GM12878 (cell line): ENCODE data around the gene FGF2. TPM values are rescaled to one million over a fixed set of nuclear protein-coding genes. Genes with fewer than 3 reads are reported as not detected.

Experiments used
- ATAC-seq: fragments of 200-7000 bp; cut with Tn5 transposase; 3 replicates; pipeline ENCODE4 v1.9.1; 2020; ENCODE audit warnings: mild to moderate bottlenecking, moderate library complexity
- BruUV-seq: library from RNA; stranded (reverse); fragments of 400-500 nt; replicated peaks from 2 replicates; lab custom pipeline; 2021; lab: Mats Ljungman, UMichigan
- CTCF ChIA-PET: fragments of 300-600 bp; sonication (Branson Sonifier 250); formaldehyde crosslinking; extraction: SDS; loops from one replicate; lab custom pipeline; 2021; ENCODE audit warnings: inconsistent platforms; lab: Yijun Ruan, JAX
- POLR2A ChIA-PET: fragments of 350-600 bp; formaldehyde crosslinking; extraction: SDS; loops from one replicate; lab custom pipeline; 2021; ENCODE audit warnings: inconsistent platforms; lab: Charles Lee
- RAD21 ChIA-PET: fragments of 300-600 bp; sonication (Branson Sonifier 250); formaldehyde crosslinking; loops from one replicate; lab custom pipeline; 2023; ENCODE audit warnings: antibody characterized with exemption; ENCODE audit not compliant: unreplicated experiment; lab: Charles Lee
- SMC1A ChIA-PET: fragments of 300-600 bp; sonication (Branson Sonifier 250); formaldehyde crosslinking; loops from one replicate; lab custom pipeline; 2023; ENCODE audit not compliant: unreplicated experiment, uncharacterized antibody; lab: Charles Lee
- DNase-seq: peaks from one replicate; pipeline ENCODE4 v3.0.0-alpha.2; 2011; ENCODE audit warnings: low read depth, low spot score
- FAIRE-seq: peaks from 3 replicates; lab custom pipeline; 2011; peaks lifted over from hg19 to GRCh38; lab: Jason Lieb, UNC
- H2AFZ ChIP-seq: 2 replicates; pipeline ENCODE4 v1.6.0; 2011; ENCODE audit warnings: low read depth, low read length, control low read depth; ENCODE audit not compliant: control insufficient read depth
- H3K27ac ChIP-seq: 2 replicates; pipeline ENCODE4 v1.5.1; 2011; ENCODE audit warnings: control low read depth; ENCODE audit not compliant: control insufficient read depth, insufficient read depth
- H3K27me3 ChIP-seq, 2 experiments: replicated peaks in 1 of 2; 2 replicates each; pipeline versions ENCODE4 v1.6.0 to v1.6.1; 2011; ENCODE audit warnings: low read length in 1 of 2; ENCODE audit not compliant: control insufficient read depth in 2 of 2, insufficient read depth in 2 of 2
- H3K36me3 ChIP-seq, 2 experiments: 2 replicates each; pipeline ENCODE4 v1.5.1; 2011; ENCODE audit warnings: low read length in 1 of 2; ENCODE audit not compliant: control insufficient read depth in 2 of 2, insufficient read depth in 2 of 2
- H3K4me1 ChIP-seq: 2 replicates; pipeline ENCODE4 v1.6.1; 2011; ENCODE audit warnings: mild to moderate bottlenecking, low read length, moderate library complexity, mixed read lengths; ENCODE audit not compliant: control insufficient read depth, insufficient read depth
- H3K4me2 ChIP-seq: 2 replicates; pipeline ENCODE4 v1.6.0; 2011; ENCODE audit warnings: control low read depth; ENCODE audit not compliant: control insufficient read depth, insufficient read depth
- H3K4me3 ChIP-seq: fragments of 200-600 bp; sonication (generic); 2 replicates; pipeline ENCODE4 v1.5.1; 2016
- H3K79me2 ChIP-seq: 2 replicates; pipeline ENCODE4 v1.6.0; 2011; ENCODE audit warnings: low read length; ENCODE audit not compliant: control insufficient read depth, insufficient read depth
- H3K9ac ChIP-seq: 2 replicates; pipeline ENCODE4 v1.8.0; 2011; ENCODE audit warnings: low read length, control low read depth, mixed read lengths; ENCODE audit not compliant: control insufficient read depth, insufficient read depth
- H3K9me3 ChIP-seq: replicated peaks from 3 replicates; pipeline ENCODE4 v1.5.1; 2011; ENCODE audit warnings: mild to moderate bottlenecking, low read length; ENCODE audit not compliant: control insufficient read depth, insufficient read depth
- H4K20me1 ChIP-seq: 2 replicates; pipeline ENCODE4 v1.6.0; 2011; ENCODE audit not compliant: control insufficient read depth, insufficient read depth
- BCL3 ChIP-seq: IDR thresholded peaks from 2 replicates; pipeline ENCODE4 v1.6.1; 2011; ENCODE audit warnings: borderline replicate concordance, low read depth, mild to moderate bottlenecking, moderate library complexity, low read length; ENCODE audit not compliant: insufficient read depth, poor library complexity, severe bottlenecking
- BMI1 ChIP-seq: fragments of 450-650 bp; IDR thresholded peaks from 2 replicates; pipeline ENCODE4 v1.6.1; 2016; ENCODE audit warnings: mild to moderate bottlenecking, moderate library complexity, borderline replicate concordance
- CEBPB ChIP-seq, 2 experiments: fragments of 150-350 bp in 1 of 2; IDR thresholded peaks; 2 replicates each; pipeline ENCODE4 v1.6.1; 2012 to 2014; ENCODE audit warnings: low read depth in 2 of 2, low read length in 2 of 2, borderline replicate concordance in 1 of 2, inconsistent platforms in 1 of 2
- CHD1 ChIP-seq: IDR thresholded peaks from 2 replicates; pipeline ENCODE4 v1.6.1; 2012; ENCODE audit warnings: low read depth, low read length, improper control_type of control experiment
- CREM ChIP-seq: IDR thresholded peaks from 2 replicates; pipeline ENCODE4 v1.6.1; 2014; ENCODE audit warnings: antibody characterized with exemption, low read depth
- EP300 ChIP-seq, 2 experiments: fragments of 150-350 bp in 1 of 2; IDR thresholded peaks; 2 replicates each; pipeline ENCODE4 v1.6.1; 2011 to 2012; ENCODE audit warnings: low read depth in 2 of 2, low read length in 2 of 2, borderline replicate concordance in 1 of 2, improper control_type of control experiment in 1 of 2, inconsistent platforms in 1 of 2; ENCODE audit not compliant: control insufficient read depth in 1 of 2
- JUNB ChIP-seq: IDR thresholded peaks from 2 replicates; pipeline ENCODE4 v1.6.1; 2016; ENCODE audit warnings: antibody characterized with exemption, mild to moderate bottlenecking
- MXI1 ChIP-seq: fragments of 150-350 bp; IDR thresholded peaks from 2 replicates; pipeline ENCODE4 v1.6.1; 2011; ENCODE audit warnings: low read depth, mild to moderate bottlenecking, inconsistent platforms, low read length, improper control_type of control experiment
- MYC ChIP-seq: IDR thresholded peaks from 2 replicates; pipeline ENCODE4 v1.6.1; 2011; ENCODE audit warnings: mild to moderate bottlenecking, low read length, moderate library complexity, inconsistent platforms; ENCODE audit not compliant: insufficient read depth, insufficient replicate concordance, insufficient read length, severe bottlenecking
- NFIC ChIP-seq: IDR thresholded peaks from 2 replicates; pipeline ENCODE4 v1.6.1; 2012; ENCODE audit warnings: low read depth, mild to moderate bottlenecking, inconsistent platforms, low read length, moderate library complexity
- NKRF ChIP-seq: fragments of 450-650 bp; conservative IDR thresholded peaks from 2 replicates; pipeline ENCODE4 v1.6.1; 2017; ENCODE audit warnings: mild to moderate bottlenecking, moderate library complexity
- RAD51 ChIP-seq: fragments of 450-650 bp; IDR thresholded peaks from 2 replicates; pipeline ENCODE4 v1.6.1; 2016; ENCODE audit warnings: moderate library complexity, mild to moderate bottlenecking, inconsistent platforms
- RB1 ChIP-seq: fragments of 450-650 bp; formaldehyde crosslinking; IDR thresholded peaks from 2 replicates; pipeline ENCODE4 v1.6.1; 2017; ENCODE audit warnings: mild to moderate bottlenecking, borderline replicate concordance
- SKIL ChIP-seq: fragments of 450-650 bp; IDR thresholded peaks from 2 replicates; pipeline ENCODE4 v1.6.1; 2017; ENCODE audit warnings: mild to moderate bottlenecking, low read depth, inconsistent platforms; ENCODE audit not compliant: poor library complexity, severe bottlenecking
- SUZ12 ChIP-seq: fragments of 200-600 bp; sonication (generic); IDR thresholded peaks from one replicate; pipeline ENCODE4 v1.6.1; 2018; ENCODE audit warnings: antibody characterized with exemption, mild to moderate bottlenecking; ENCODE audit not compliant: unreplicated experiment
- TARDBP ChIP-seq: IDR thresholded peaks from 2 replicates; pipeline ENCODE4 v1.6.1; 2016; ENCODE audit warnings: borderline replicate concordance
- TCF12 ChIP-seq: IDR thresholded peaks from 2 replicates; pipeline ENCODE4 v1.6.1; 2011; ENCODE audit warnings: low read depth, mild to moderate bottlenecking, low read length
- ZNF217 ChIP-seq: fragments of 450-650 bp; IDR thresholded peaks from 2 replicates; pipeline ENCODE4 v1.6.1; 2017; ENCODE audit warnings: antibody characterized with exemption, mild to moderate bottlenecking
- ZNF24 ChIP-seq: fragments of 450-650 bp; IDR thresholded peaks from 2 replicates; pipeline ENCODE4 v1.6.1; 2017; ENCODE audit warnings: antibody characterized with exemption, mild to moderate bottlenecking
- WGBS: methylation state at CpG from one replicate; pipeline ENCODE4 v1.1.6; 2016; ENCODE audit warnings: low lambda C conversion rate; ENCODE audit not compliant: insufficient replicate concordance, insufficient coverage; ENCODE audit errors: missing lambda C conversion rate; 5-methylcytosine and 5-hydroxymethylcytosine counted together
- in situ Hi-C: fragments of 300-500 bp; cut with MboI; formaldehyde crosslinking; loops from 9 replicates; pipeline ENCODE4 v1.14.3; 2018; ENCODE audit warnings: mixed read lengths
- intact Hi-C: fragments of 100-400 bp; cut with micrococcal nuclease; formaldehyde crosslinking; loops from one replicate; pipeline ENCODE4 v1.14.2; 2022; ENCODE audit not compliant: unreplicated experiment
- polyA plus RNA-seq, 11 experiments: library from polyadenylated mRNA; depleted of rRNA in 4 of 11; unstranded in 6 of 11; stranded (reverse) in 5 of 11; fragments of >200 nt; fragmentation: Nextera tagmentation in 4 of 11; fragmentation: Illumina TruSeq in 1 of 11; extraction: Ambion mirVana in 4 of 11; extraction: Trizol in 1 of 11; gene quantifications; 1 replicate in 1 of 11; 2 replicates in 10 of 11; pipeline versions ENCODE4 v1.2.1 to v1.2.3, GENCODE V29; 2011 to 2016; ENCODE audit warnings: inconsistent platforms in 2 of 11, missing spikeins in 2 of 11, low read depth in 1 of 11
- total RNA-seq, 4 experiments: library from RNA; depleted of rRNA in 3 of 4; stranded (reverse); fragments of >200 nt in 3 of 4; fragmentation: Illumina TruSeq in 1 of 4; extraction: Trizol in 1 of 4; gene quantifications; 2 replicates each; pipeline versions ENCODE4 v1.2.1 to v1.2.3, GENCODE V29; 2013 to 2021

FGF2 gene
- total and polyA plus RNA-seq, 10 of the 15 experiments (the other 5 are each of a cell fraction or from before 2014, with no cell fraction given) = 0.13 to 1.7 (median 0.25) TPM

- no peak overlapping the region for H2AFZ ChIP-seq
- no peaks in the 10 kb centered on the region for H3K4me1 ChIP-seq
- RAD21 ChIA-PET = no interaction called here
- no peaks in the 10 kb centered on the region for H3K79me2 ChIP-seq
- H3K9ac ChIP-seq = no peak overlapping the region
- ATAC-seq (no peak), DNase-seq (no peak), FAIRE-seq (no peak)
- no peaks in the 10 kb centered on the region for H4K20me1 ChIP-seq
- CTCF ChIA-PET = no interaction called here
- POLR2A ChIA-PET = no interaction called here
- in situ Hi-C loops (no loop called here), intact Hi-C loops (no loop called here)
- H3K27ac ChIP-seq = no peak overlapping the region
- H3K27me3 ChIP-seq = no peaks in the 10 kb centered on the region
- 88% methylated on average over 2 of the region's 2 CpGs for WGBS
- no peak overlapping the region for H3K4me3 ChIP-seq
- SMC1A ChIA-PET = interaction anchor here (1.3 kb wide), 1 partner anchor 21 kb away, joined by 4 read pairs; no protein-coding TSS in a partner anchor
- H3K4me2 ChIP-seq = no peak overlapping the region
- no peaks in the 10 kb centered on the region for H3K9me3 ChIP-seq
- H3K36me3 ChIP-seq = no peaks in the 10 kb centered on the region
- BruUV-seq = no TSS peak
- TF ChIP-seq ZNF217 = no peak
- TF ChIP-seq MYC = no peak
- no peak for TF ChIP-seq BMI1
- TF ChIP-seq JUNB = no peak
- no peak for TF ChIP-seq NKRF
- TF ChIP-seq MXI1 = no peak
- no peak for TF ChIP-seq SUZ12
- no peak for TF ChIP-seq EP300 (IDR thresholded peaks at IDR 0.05; ENCODE audit: borderline replicate concordance in 1 of 2, control insufficient read depth in 1 of 2, low read depth in 2 of 2, low read length in 2 of 2)
- no peak for TF ChIP-seq BCL3
- no peak for TF ChIP-seq TCF12
- TF ChIP-seq SKIL = no peak
- no peak for TF ChIP-seq CHD1
- no peak for TF ChIP-seq CREM
- TF ChIP-seq NFIC = no peak
- TF ChIP-seq RAD51 = no peak
- TF ChIP-seq ZNF24 = no peak
- no peak for TF ChIP-seq CEBPB (IDR thresholded peaks at IDR 0.05; ENCODE audit: borderline replicate concordance in 1 of 2, low read depth in 2 of 2, low read length in 2 of 2)
- no peak for TF ChIP-seq RB1
- TF ChIP-seq TARDBP = no peak
Observed at GRCh38 chr4:122898370-122899150, 71.9 kb downstream of the FGF2 start.
